Esophagus squamous epithelium (tissue), 4 donors: ENCODE results near the gene PDP2.

ENCODE experiments used
- CTCF ChIP-seq, 6 experiments: fragments of 450-650 bp in 4 of 6; fragments of 200-600 bp in 2 of 6; sonication (generic) in 2 of 6; IDR thresholded peaks; one replicate each; pipeline ENCODE4 v1.5.1; 2016 to 2019; ENCODE audit warnings: antibody characterized with exemption in 6 of 6, mild to moderate bottlenecking in 4 of 6, moderate library complexity in 4 of 6
- POLR2A ChIP-seq, 4 donors: fragments of 450-650 bp; IDR thresholded peaks; one replicate each; pipeline ENCODE4 v1.6.1; 2017; ENCODE audit warnings: antibody characterized with exemption in 4 of 4, mild to moderate bottlenecking in 4 of 4, moderate library complexity in 3 of 4

GRCh38 chr16:66899945-66900710, 19.8 kb downstream of the PDP2 start:
- TF ChIP-seq CTCF (IDR thresholded peaks at IDR 0.05) (no peak), POLR2A (IDR thresholded peaks at IDR 0.05) (no peak)
